ENCODE results near the gene AEBP2. TPM values are rescaled to one million over a fixed set of nuclear protein-coding genes. Genes with fewer than 3 reads are reported as not detected.

AEBP2 gene
- total and polyA plus RNA-seq, 2 donors (not counting 3 experiments of a cell fraction or from before 2014, with no cell fraction given): 8.8 to 42.2 TPM

- dilution Hi-C loops (cut with MboI; ENCODE audit: extremely low pct_ligation_motif_present, low sequenced_read_pairs) (no loop called here), intact Hi-C loops (cut with micrococcal nuclease) (no loop called here)
- H2AFZ ChIP-seq (ENCODE audit: low read depth, low read length): no peak overlapping the region
- H3K4me1 ChIP-seq (ENCODE audit: control insufficient read depth, extremely low read depth, insufficient read depth, low read length): no peaks in the 10 kb centered on the region
- POLR2A ChIA-PET: no interaction called here
- TF ChIP-seq MYC (IDR thresholded peaks at IDR 0.05; ENCODE audit: low read depth, low read length) (no peak), EZH2 (IDR thresholded peaks at IDR 0.05; ENCODE audit: borderline replicate concordance, low read depth, low read length, severe bottlenecking) (no peak)
- peaks cover 2% of the 10 kb centered on the region for H4K20me1 ChIP-seq (replicated peaks; ENCODE audit: control insufficient read depth, extremely low read depth, insufficient read depth, low read length)
- DNase-seq (ENCODE audit: low read depth, low spot score) (no peak), FAIRE-seq (no peak)
- H3K36me3 ChIP-seq (ENCODE audit: control insufficient read depth in 2 of 2, extremely low read depth in 1 of 2, insufficient read depth in 2 of 2, low read length in 2 of 2): no peaks in the 10 kb centered on the region
- no peaks in the 10 kb centered on the region for H3K27me3 ChIP-seq (ENCODE audit: control insufficient read depth in 2 of 2, insufficient read depth in 2 of 2, low read length in 2 of 2)
- H3K4me3 ChIP-seq (replicated peaks in 1 of 3; ENCODE audit: insufficient read depth in 1 of 3, low read depth in 1 of 3, low read length in 3 of 3): no peak overlapping the region
- H3K79me2 ChIP-seq (ENCODE audit: control insufficient read depth, insufficient read depth, low read length): peaks cover 95% of the 10 kb centered on the region
- H3K9ac ChIP-seq (replicated peaks; ENCODE audit: extremely low read depth, insufficient read depth, low read length): no peak overlapping the region
- H3K4me2 ChIP-seq (ENCODE audit: insufficient read depth, low read length): no peak overlapping the region
- no peaks in the 10 kb centered on the region for H3K9me3 ChIP-seq (replicated peaks; ENCODE audit: control insufficient read depth, insufficient read depth, low read length)
- BruUV-seq (replicated peaks): no TSS peak
- H3K27ac ChIP-seq (ENCODE audit: insufficient read depth, low read depth, low read length): no peak overlapping the region
- CTCF ChIA-PET: no interaction called here
- no peaks in the 10 kb centered on the region for H3K9me1 ChIP-seq (replicated peaks; ENCODE audit: control insufficient read depth, extremely low read depth, insufficient read depth, low read length)
Observed at GRCh38 chr12:19449814-19450213, 10.5 kb downstream of the AEBP2 start.

DNA sequence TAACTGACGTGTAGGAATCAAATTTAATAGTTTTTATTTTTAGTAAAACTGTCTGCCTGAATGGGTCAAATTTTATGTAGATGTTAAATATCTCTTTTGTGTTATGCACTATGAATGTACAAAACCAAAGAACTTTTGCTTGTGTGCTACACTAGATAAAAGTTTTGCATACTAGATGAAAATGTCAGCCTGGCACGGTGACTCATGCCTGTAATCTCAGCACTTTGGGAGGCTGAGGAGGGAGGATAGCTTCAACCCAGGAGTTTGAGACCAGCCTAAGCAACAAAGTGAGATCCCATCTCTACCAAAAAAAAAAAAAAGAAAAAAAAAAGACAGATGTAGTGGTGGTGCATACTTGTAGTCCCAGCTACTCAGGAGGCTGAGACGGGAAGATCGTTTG is 11.1 kb downstream of the AEBP2 start:
- H3K9me3 ChIP-seq (replicated peaks; ENCODE audit: control insufficient read depth, insufficient read depth, low read length): no peaks in the 10 kb centered on the region
- H4K20me1 ChIP-seq (replicated peaks; ENCODE audit: control insufficient read depth, extremely low read depth, insufficient read depth, low read length): peaks cover 4% of the 10 kb centered on the region
- no peak overlapping the region for H3K27ac ChIP-seq (ENCODE audit: insufficient read depth, low read depth, low read length)
- no peaks in the 10 kb centered on the region for H3K4me1 ChIP-seq (ENCODE audit: control insufficient read depth, extremely low read depth, insufficient read depth, low read length)
- H3K4me2 ChIP-seq (ENCODE audit: insufficient read depth, low read length): no peak overlapping the region
- no peak for TF ChIP-seq POLR2A (IDR thresholded peaks at IDR 0.05; ENCODE audit: low read depth, low read length)
- DNase-seq (ENCODE audit: low read depth, low spot score) (no peak), FAIRE-seq (no peak)
- H3K79me2 ChIP-seq (ENCODE audit: control insufficient read depth, insufficient read depth, low read length): peaks cover 95% of the 10 kb centered on the region
- ChIA-PET POLR2A (no interaction called here), CTCF (interaction anchor here (1.0 to 1.1 kb wide), 2 partner anchors 10 to 121 kb away, joined by 3 to 4 read pairs; no protein-coding TSS in a partner anchor)
- BruUV-seq (replicated peaks): no TSS peak
- H3K36me3 ChIP-seq (ENCODE audit: control insufficient read depth in 2 of 2, extremely low read depth in 1 of 2, insufficient read depth in 2 of 2, low read length in 2 of 2): no peaks in the 10 kb centered on the region
- no peak overlapping the region for H2AFZ ChIP-seq (ENCODE audit: low read depth, low read length)
- no peaks in the 10 kb centered on the region for H3K9me1 ChIP-seq (replicated peaks; ENCODE audit: control insufficient read depth, extremely low read depth, insufficient read depth, low read length)
- no peak overlapping the region for H3K9ac ChIP-seq (replicated peaks; ENCODE audit: extremely low read depth, insufficient read depth, low read length)
- intact Hi-C loops (cut with micrococcal nuclease) (no loop called here), dilution Hi-C loops (cut with MboI; ENCODE audit: extremely low pct_ligation_motif_present, low sequenced_read_pairs) (no loop called here)
- H3K27me3 ChIP-seq (ENCODE audit: control insufficient read depth in 2 of 2, insufficient read depth in 2 of 2, low read length in 2 of 2): no peaks in the 10 kb centered on the region
- H3K4me3 ChIP-seq (replicated peaks in 1 of 3; ENCODE audit: insufficient read depth in 1 of 3, low read depth in 1 of 3, low read length in 3 of 3): no peak overlapping the region

Measured in endothelial cell of umbilical vein (primary cell).